Fibroblast of the aortic adventitia (primary cell): Measurements from ENCODE around the gene CLCA1. TPM values are rescaled to one million over a fixed set of nuclear protein-coding genes. Genes with fewer than 3 reads are reported as not detected.

ENCODE experiments used
- DNase-seq: peaks from one replicate; pipeline ENCODE4 v3.0.0-alpha.2; 2010; ENCODE audit warnings: low read depth
- H3K4me3 ChIP-seq: 2 replicates; pipeline ENCODE4 v1.5.1; 2011; ENCODE audit warnings: low read depth, mild to moderate bottlenecking, control low read depth, low read length, moderate library complexity
- CTCF ChIP-seq: IDR thresholded peaks from 2 replicates; pipeline ENCODE4 v1.5.1; 2011; ENCODE audit warnings: mild to moderate bottlenecking, low read length, control low read depth, inconsistent platforms; ENCODE audit not compliant: insufficient read depth
- total RNA-seq: library from RNA; depleted of rRNA; stranded (reverse); fragments of >200 nt; gene quantifications from 2 replicates; pipeline ENCODE4 v1.2.3, GENCODE V29; 2012; ENCODE audit warnings: low replicate concordance

The CLCA1 gene, protein sequence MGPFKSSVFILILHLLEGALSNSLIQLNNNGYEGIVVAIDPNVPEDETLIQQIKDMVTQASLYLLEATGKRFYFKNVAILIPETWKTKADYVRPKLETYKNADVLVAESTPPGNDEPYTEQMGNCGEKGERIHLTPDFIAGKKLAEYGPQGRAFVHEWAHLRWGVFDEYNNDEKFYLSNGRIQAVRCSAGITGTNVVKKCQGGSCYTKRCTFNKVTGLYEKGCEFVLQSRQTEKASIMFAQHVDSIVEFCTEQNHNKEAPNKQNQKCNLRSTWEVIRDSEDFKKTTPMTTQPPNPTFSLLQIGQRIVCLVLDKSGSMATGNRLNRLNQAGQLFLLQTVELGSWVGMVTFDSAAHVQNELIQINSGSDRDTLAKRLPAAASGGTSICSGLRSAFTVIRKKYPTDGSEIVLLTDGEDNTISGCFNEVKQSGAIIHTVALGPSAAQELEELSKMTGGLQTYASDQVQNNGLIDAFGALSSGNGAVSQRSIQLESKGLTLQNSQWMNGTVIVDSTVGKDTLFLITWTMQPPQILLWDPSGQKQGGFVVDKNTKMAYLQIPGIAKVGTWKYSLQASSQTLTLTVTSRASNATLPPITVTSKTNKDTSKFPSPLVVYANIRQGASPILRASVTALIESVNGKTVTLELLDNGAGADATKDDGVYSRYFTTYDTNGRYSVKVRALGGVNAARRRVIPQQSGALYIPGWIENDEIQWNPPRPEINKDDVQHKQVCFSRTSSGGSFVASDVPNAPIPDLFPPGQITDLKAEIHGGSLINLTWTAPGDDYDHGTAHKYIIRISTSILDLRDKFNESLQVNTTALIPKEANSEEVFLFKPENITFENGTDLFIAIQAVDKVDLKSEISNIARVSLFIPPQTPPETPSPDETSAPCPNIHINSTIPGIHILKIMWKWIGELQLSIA
- not detected in 2 replicates for total RNA-seq

DNA sequence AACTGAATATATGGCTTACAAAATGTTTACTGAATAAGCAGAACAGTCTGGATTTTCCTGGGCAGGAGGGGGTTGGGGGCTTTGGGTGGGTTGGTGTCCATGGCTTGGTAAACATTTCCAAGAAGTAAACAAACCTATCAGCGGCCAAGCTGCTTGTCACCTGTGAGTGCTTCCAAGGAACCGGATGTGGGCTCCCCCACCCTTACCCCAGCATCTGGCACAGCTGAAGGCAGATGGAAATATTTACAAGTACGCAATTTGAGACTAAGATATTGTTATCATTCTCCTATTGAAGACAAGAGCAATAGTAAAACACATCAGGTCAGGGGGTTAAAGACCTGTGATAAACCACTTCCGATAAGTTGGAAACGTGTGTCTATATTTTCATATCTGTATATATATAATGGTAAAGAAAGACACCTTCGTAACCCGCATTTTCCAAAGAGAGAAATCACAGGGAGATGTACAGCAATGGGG, at the start of gene CLCA1:
Gene CLCA1 (plus strand): TSS at position 427 of the 477 bp plus-strand sequence. CDS start 45 bp downstream, at position 472.
- no peak for DNase-seq

GRCh38 chr1:86419277-86419903, 49.3 kb upstream of the CLCA1 start:
- TF ChIP-seq CTCF, result peak; percentile 66
- no peak overlapping the region for H3K4me3 ChIP-seq
- DNase-seq, result peak; percentile 62

More for the DNA sequence above, at the start of gene CLCA1:
- no peak within 1 kb of the TSS for H3K4me3 ChIP-seq
- no peak for TF ChIP-seq CTCF

DNA sequence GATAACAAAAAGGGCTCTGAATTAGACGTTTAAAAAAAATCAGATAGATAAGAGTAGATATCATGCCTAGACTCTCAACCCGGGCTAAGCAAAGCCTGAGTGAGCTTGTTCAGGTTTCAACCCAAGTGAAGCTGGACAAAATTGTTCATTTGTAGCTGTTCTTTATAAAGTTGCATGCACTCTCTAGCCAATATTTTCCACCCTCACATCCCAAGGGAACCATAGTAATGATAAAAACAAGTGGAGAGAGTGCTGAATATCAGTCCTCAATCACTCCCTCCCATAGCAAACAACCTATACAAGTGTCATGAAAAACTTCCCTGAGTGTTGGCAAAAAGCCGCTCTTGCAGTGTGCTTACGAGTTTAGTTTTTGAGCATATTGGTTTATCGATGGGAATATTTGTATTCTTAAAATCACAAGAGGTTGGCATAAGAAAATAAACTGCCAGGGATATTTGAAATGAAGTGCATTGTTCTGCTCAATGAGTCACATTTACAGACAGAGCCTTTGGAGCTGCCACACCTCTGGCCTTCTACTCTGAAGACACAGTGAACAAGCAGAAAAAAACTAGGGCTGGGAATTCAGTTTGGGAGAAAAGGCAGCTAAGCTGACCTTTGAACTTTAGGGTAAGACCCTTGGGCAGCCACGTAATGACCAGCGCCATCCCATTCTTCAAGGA, 47.0 kb upstream of the CLCA1 start:
- DNase-seq, result peak; percentile 85

DNA sequence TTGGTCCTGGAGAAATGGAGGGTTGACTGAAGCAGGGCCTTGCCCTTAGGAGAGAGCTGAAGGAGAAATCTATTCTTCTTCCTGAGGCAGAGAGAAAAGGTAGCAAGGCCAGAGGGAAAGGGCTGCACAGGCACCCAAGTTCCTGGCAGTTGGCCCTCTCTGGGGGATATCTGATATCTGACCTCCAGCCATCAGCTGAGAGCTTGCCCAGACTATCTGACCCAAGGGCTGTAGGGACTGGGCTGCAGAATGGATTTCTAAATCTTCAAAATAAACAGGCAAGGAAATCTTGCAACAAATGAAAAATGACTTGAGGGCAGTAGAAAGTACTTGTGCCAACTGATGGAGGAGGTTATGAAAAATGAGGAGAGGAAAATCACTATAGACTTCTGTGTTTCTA, 45.3 kb upstream of the CLCA1 start:
- no peak overlapping the region for H3K4me3 ChIP-seq
- TF ChIP-seq CTCF, result no peak
- peak; percentile 62 for DNase-seq

More for the DNA sequence above, 47.0 kb upstream of the CLCA1 start:
- no peak overlapping the region for H3K4me3 ChIP-seq
- TF ChIP-seq CTCF, result no peak

DNA sequence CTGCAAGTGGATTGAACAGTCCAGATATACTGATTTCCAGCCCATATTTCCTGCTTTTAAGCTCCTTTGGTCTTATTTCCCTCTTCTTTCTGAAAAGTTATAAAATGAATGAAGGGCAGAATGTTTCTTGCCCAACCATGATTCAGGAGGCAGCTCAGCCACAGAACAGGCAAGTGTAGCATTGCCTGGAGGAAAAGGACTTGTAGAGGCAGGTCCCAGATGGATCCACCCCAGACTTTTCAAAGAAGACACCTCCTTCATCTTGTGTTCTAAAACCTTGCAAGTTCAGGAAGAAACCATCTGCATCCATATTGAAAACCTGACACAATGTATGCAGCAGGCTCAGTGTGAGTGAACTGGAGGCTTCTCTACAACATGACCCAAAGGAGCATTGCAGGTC, 44.9 kb upstream of the CLCA1 start, which contains the start of gene CLCA2:
Gene CLCA2 (plus strand): TSS at position 299 of the 400 bp plus-strand sequence. CDS start 77 bp downstream, at position 376.
- peak within 1 kb of the TSS; percentile 14 for H3K4me3 ChIP-seq
- DNase-seq, result no peak
- no peak for TF ChIP-seq CTCF
